K562 (cell line): ENCODE data around the gene BPI. TPM values are rescaled to one million over a fixed set of nuclear protein-coding genes. Genes with fewer than 3 reads are reported as not detected.

ENCODE experiments used
- ATAC-seq: fragments of 200-7000 bp; cut with Tn5 transposase; 3 replicates; pipeline ENCODE4 v1.9.1; 2020; ENCODE audit warnings: moderate library complexity
- BruUV-seq: library from RNA; stranded (reverse); fragments of 400-500 nt; replicated peaks from 2 replicates; lab custom pipeline; 2021; lab: Mats Ljungman, UMichigan
- CTCF ChIA-PET: fragments of 300-600 bp; formaldehyde crosslinking; extraction: SDS; loops from one replicate; lab custom pipeline; 2021; ENCODE audit warnings: low intra/inter-chr PET ratio; lab: Yijun Ruan, JAX
- POLR2A ChIA-PET: fragments of 300-600, 350-650 bp; sonication (Branson Sonifier 250); formaldehyde crosslinking; extraction: SDS; loops from one replicate; lab custom pipeline; 2021; ENCODE audit warnings: antibody characterized with exemption, inconsistent platforms; lab: Yijun Ruan, JAX
- DNase-seq, 4 experiments: peaks; one replicate each; pipeline versions ENCODE4 v3.0.0 to v3.0.0-alpha.2; 2011 to 2018; ENCODE audit warnings: low spot score in 3 of 4, mixed read lengths in 3 of 4; ENCODE audit errors: extremely low read depth in 1 of 4
- FAIRE-seq: peaks from 2 replicates; lab custom pipeline; 2011; peaks lifted over from hg19 to GRCh38; lab: Jason Lieb, UNC
- H2AFZ ChIP-seq: 2 replicates; pipeline ENCODE4 v1.6.0; 2011; ENCODE audit warnings: low read depth, low read length, control low read depth, inconsistent platforms
- H3K27ac ChIP-seq: fragments of 200-600 bp; 3 replicates; pipeline ENCODE4 v1.8.0; 2011; ENCODE audit warnings: low read depth, mild to moderate bottlenecking, control low read depth, inconsistent platforms, low read length, moderate library complexity, mixed read lengths; ENCODE audit errors: extremely low read depth
- H3K27me3 ChIP-seq, 2 experiments: fragments of 300-600 bp in 1 of 2; 2 replicates in 1 of 2; 3 replicates in 1 of 2; pipeline versions ENCODE4 v1.6.0 to v1.8.0; 2011; ENCODE audit warnings: inconsistent platforms in 2 of 2, low read length in 2 of 2, mild to moderate bottlenecking in 1 of 2, mixed read lengths in 1 of 2, moderate library complexity in 1 of 2; ENCODE audit not compliant: control insufficient read depth in 2 of 2, insufficient read depth in 2 of 2
- H3K36me3 ChIP-seq: fragments of 300-600 bp; 3 replicates; pipeline ENCODE4 v1.8.0; 2011; ENCODE audit warnings: mild to moderate bottlenecking, low read length, inconsistent platforms; ENCODE audit not compliant: control insufficient read depth, insufficient read depth
- H3K4me1 ChIP-seq, 2 experiments: fragments of 200-600 bp in 1 of 2; replicated peaks in 1 of 2; 2 replicates in 1 of 2; 3 replicates in 1 of 2; pipeline versions ENCODE4 v1.5.1 to v1.8.0; 2011; ENCODE audit warnings: inconsistent platforms in 2 of 2, low read length in 2 of 2, mild to moderate bottlenecking in 1 of 2, mixed read lengths in 1 of 2, moderate library complexity in 1 of 2; ENCODE audit not compliant: control insufficient read depth in 2 of 2, insufficient read depth in 2 of 2
- H3K4me2 ChIP-seq: 2 replicates; pipeline ENCODE4 v1.6.1; 2011; ENCODE audit warnings: low read length, control low read depth, inconsistent platforms, mixed read lengths; ENCODE audit not compliant: insufficient read depth
- H3K4me3 ChIP-seq: fragments of 200-600 bp; sonication (generic), shearing (Covaris generic); 2 replicates; pipeline ENCODE4 v1.5.1; 2016; ENCODE audit warnings: control low read depth, inconsistent platforms
- H3K79me2 ChIP-seq: fragments of 200-600 bp; 3 replicates; pipeline ENCODE4 v1.8.0; 2011; ENCODE audit warnings: low read length, inconsistent platforms; ENCODE audit not compliant: control insufficient read depth, insufficient read depth
- H3K9ac ChIP-seq, 2 experiments: 2 replicates each; pipeline versions ENCODE4 v1.6.0 to v1.6.1; 2011; ENCODE audit warnings: low read depth in 2 of 2, low read length in 2 of 2, control low read depth in 1 of 2, inconsistent platforms in 1 of 2, mild to moderate bottlenecking in 1 of 2, mixed read lengths in 1 of 2; ENCODE audit not compliant: insufficient read depth in 1 of 2
- H3K9me1 ChIP-seq: one replicate; pipeline ENCODE4 v1.6.0; 2011; ENCODE audit warnings: inconsistent platforms, mild to moderate bottlenecking, low read length, moderate library complexity; ENCODE audit not compliant: control insufficient read depth, insufficient read depth
- H3K9me3 ChIP-seq: replicated peaks from 2 replicates; pipeline ENCODE4 v1.5.1; 2011; ENCODE audit warnings: low read depth, low read length, inconsistent platforms; ENCODE audit not compliant: control insufficient read depth, insufficient read depth
- H4K20me1 ChIP-seq: replicated peaks from 2 replicates; pipeline ENCODE4 v1.6.1; 2011; ENCODE audit warnings: low read length, inconsistent platforms, mixed read lengths; ENCODE audit not compliant: control insufficient read depth, insufficient read depth
- CEBPB ChIP-seq: fragments of 450-650 bp; IDR thresholded peaks from 2 replicates; pipeline ENCODE4 v1.6.1; 2016; ENCODE audit warnings: missing genetic modification characterization, missing compliant biosample characterization
- CEBPG ChIP-seq, 3 experiments: fragments of 200-800 bp in 1 of 3; sonication (Bioruptor generic) in 1 of 3; sonication (generic) in 1 of 3; formaldehyde crosslinking in 1 of 3; IDR thresholded peaks in 2 of 3; conservative IDR thresholded peaks in 1 of 3; 2 replicates each; pipeline versions ENCODE4 v1.6.1 to v1.8.0; 2016 to 2022; ENCODE audit warnings: missing compliant biosample characterization in 2 of 3, missing genetic modification characterization in 2 of 3, mild to moderate bottlenecking in 1 of 3, missing genetic modification reagents in 1 of 3
- FOSL1 ChIP-seq: fragments of 200-800 bp; sonication (Bioruptor generic); conservative IDR thresholded peaks from 2 replicates; pipeline ENCODE4 v1.6.1; 2016; ENCODE audit warnings: missing genetic modification characterization, missing compliant biosample characterization
- ZBTB11 ChIP-seq, 3 experiments: fragments of 200-800 bp in 1 of 3; fragments of 250-450 bp in 1 of 3; fragments of 450-650 bp in 1 of 3; sonication (Bioruptor Pico) in 1 of 3; sonication (Bioruptor generic) in 1 of 3; formaldehyde crosslinking in 1 of 3; IDR thresholded peaks; 2 replicates each; pipeline versions ENCODE4 v1.6.1 to v1.8.0; 2016 to 2022; ENCODE audit warnings: mild to moderate bottlenecking in 2 of 3, missing genetic modification characterization in 2 of 3, missing compliant biosample characterization in 1 of 3, moderate library complexity in 1 of 3
- ZNF175 ChIP-seq: fragments of 200-800 bp; sonication (Bioruptor generic); IDR thresholded peaks from 2 replicates; pipeline ENCODE4 v1.6.1; 2016; ENCODE audit warnings: low read depth, mild to moderate bottlenecking, missing genetic modification characterization, missing compliant biosample characterization
- WGBS: fragments of 100-300 bp; shearing (Covaris generic); methylation state at CpG from one replicate; pipeline ENCODE4 v1.1.6; 2016; ENCODE audit warnings: low coverage, mixed read lengths; ENCODE audit not compliant: insufficient coverage; ENCODE audit errors: missing lambda C conversion rate; 5-methylcytosine and 5-hydroxymethylcytosine counted together
- in situ Hi-C: fragments of 300-500 bp; cut with MboI; formaldehyde crosslinking; loops from 4 replicates; pipeline ENCODE4 v1.15.0; 2018; ENCODE audit warnings: inconsistent platforms, mixed read lengths
- intact Hi-C: fragments of 100-400 bp; cut with micrococcal nuclease; formaldehyde crosslinking; loops from 2 replicates; pipeline ENCODE4 v1.14.2; 2022
- polyA plus RNA-seq, 8 experiments: library from polyadenylated mRNA; depleted of rRNA in 4 of 8; stranded (reverse) in 5 of 8; unstranded in 3 of 8; fragments of >200 nt; fragmentation: Nextera tagmentation in 2 of 8; fragmentation: Illumina TruSeq in 1 of 8; extraction: Ambion mirVana in 2 of 8; extraction: Trizol in 1 of 8; gene quantifications; 2 replicates each; pipeline versions ENCODE4 v1.2.1 to v1.2.3, GENCODE V29; 2011 to 2014; ENCODE audit warnings: inconsistent platforms in 1 of 8, missing spikeins in 1 of 8
- total RNA-seq, 7 experiments: library from RNA; depleted of rRNA in 6 of 7; stranded (reverse); fragments of >200 nt in 6 of 7; fragmentation: Illumina TruSeq in 2 of 7; extraction: Trizol in 2 of 7; gene quantifications; 2 replicates each; pipeline versions ENCODE4 v1.2.1 to v1.2.3, GENCODE V29; 2011 to 2021; ENCODE audit warnings: low replicate concordance in 1 of 7

The BPI gene
- total and polyA plus RNA-seq, 9 of the 15 experiments (the other 6 are each of a cell fraction or from before 2014, with no cell fraction given), result not detected

GRCh38 chr20:38275815-38276550, 28.0 kb upstream of the BPI start:
- ATAC-seq (no peak), DNase-seq (peak in 1 of 4 experiments; percentile 12)
- H3K4me1 ChIP-seq, result no peaks in the 10 kb centered on the region; a peak in 1 of 5 replicates

More at GRCh38 chr20:38275815-38276550, 28.0 kb upstream of the BPI start:
- H3K9me3 ChIP-seq, result no peaks in the 10 kb centered on the region
- in situ Hi-C loops, result no loop called here
- H4K20me1 ChIP-seq, result no peaks in the 10 kb centered on the region
- H3K4me2 ChIP-seq, result no peak overlapping the region
- no peak overlapping the region for H3K9ac ChIP-seq
- H2AFZ ChIP-seq, result peak overlapping the region; percentile 51
- no peaks in the 10 kb centered on the region for H3K36me3 ChIP-seq
- no peak for FAIRE-seq
- 41% methylated on average over 12 of the region's 12 CpGs for WGBS
- H3K27me3 ChIP-seq, result peaks cover 3 to 29% of the 10 kb centered on the region in 2 experiments; a peak in 2 of 5 replicates
- no peaks in the 10 kb centered on the region for H3K79me2 ChIP-seq
- BruUV-seq, result no TSS peak
- intact Hi-C loops, result no loop called here
- no peaks in the 10 kb centered on the region for H3K9me1 ChIP-seq
- TF ChIP-seq FOSL1 (peak; percentile 86), CEBPB (peak; percentile 46), CEBPG (CRISPR knock-in tag; IDR thresholded peaks at IDR 0.05) (no peak), CEBPG (tag; conservative IDR thresholded peaks at IDR 0.05 in 1 of 2, IDR thresholded peaks at IDR 0.05 in 1 of 2) (peak in 1 of 2 experiments; percentile 19; a peak in 1 of 4 replicates), ZNF175 (CRISPR knock-in tag) (0 out of 2 replicates have a peak, but pooled peaks have one; percentile 54), ZBTB11 (CRISPR knock-in tag; IDR thresholded peaks at IDR 0.05) (no peak)
- no peak overlapping the region for H3K4me3 ChIP-seq
- no peak overlapping the region for H3K27ac ChIP-seq
- ChIA-PET POLR2A (interaction anchor here (0.6 kb wide), 1 partner anchor 14 kb away, joined by 3 read pairs; no protein-coding TSS in a partner anchor), CTCF (no interaction called here)
